H9 (cell line): ENCODE results near the gene ERF. TPM values are rescaled to one million over a fixed set of nuclear protein-coding genes. Genes with fewer than 3 reads are reported as not detected.

Experiments
- DNase-seq: peaks from one replicate; pipeline ENCODE4 v3.0.0-alpha.2; 2017
- H2AFZ ChIP-seq: one replicate; pipeline ENCODE4 v1.6.1; 2013; ENCODE audit warnings: mild to moderate bottlenecking, low read length, control low read depth, moderate library complexity
- H2AK5ac ChIP-seq: 2 replicates; pipeline ENCODE4 v1.6.1; 2013; ENCODE audit warnings: low read length, control low read depth, mixed read lengths; ENCODE audit not compliant: insufficient read length
- H2BK120ac ChIP-seq: one replicate; pipeline ENCODE4 v1.6.1; 2013; ENCODE audit warnings: low read depth, mild to moderate bottlenecking, low read length, control low read depth, inconsistent platforms; ENCODE audit not compliant: poor library complexity, severe bottlenecking
- H2BK12ac ChIP-seq: 2 replicates; pipeline ENCODE4 v1.6.1; 2013; ENCODE audit warnings: low read length, control low read depth, mixed read lengths, low read depth; ENCODE audit not compliant: insufficient read length
- H2BK15ac ChIP-seq: 2 replicates; pipeline ENCODE4 v1.6.1; 2013; ENCODE audit warnings: low read depth, low read length, control low read depth
- H2BK20ac ChIP-seq: one replicate; pipeline ENCODE4 v1.6.1; 2013; ENCODE audit warnings: low read depth, mild to moderate bottlenecking, low read length, control low read depth, inconsistent platforms; ENCODE audit not compliant: poor library complexity, severe bottlenecking
- H2BK5ac ChIP-seq: 2 replicates; pipeline ENCODE4 v1.6.1; 2013; ENCODE audit warnings: low read length, control low read depth, mixed read lengths; ENCODE audit not compliant: insufficient read length
- H3K14ac ChIP-seq: 2 replicates; pipeline ENCODE4 v1.6.1; 2013; ENCODE audit warnings: low read length, control low read depth; ENCODE audit not compliant: insufficient read depth
- H3K18ac ChIP-seq: 2 replicates; pipeline ENCODE4 v1.6.1; 2013; ENCODE audit warnings: low read depth, mild to moderate bottlenecking, mixed read lengths, low read length, control low read depth; ENCODE audit not compliant: insufficient read length
- H3K23ac ChIP-seq: 2 replicates; pipeline ENCODE4 v1.6.1; 2013; ENCODE audit warnings: low read length, control low read depth, mixed read lengths, low read depth; ENCODE audit not compliant: insufficient read length
- H3K23me2 ChIP-seq: 2 replicates; pipeline ENCODE4 v1.6.1; 2013; ENCODE audit warnings: low read depth, mild to moderate bottlenecking, mixed read lengths, low read length, control low read depth; ENCODE audit not compliant: insufficient read length, poor library complexity, severe bottlenecking
- H3K27ac ChIP-seq: 2 replicates; pipeline ENCODE4 v1.5.1; 2013; ENCODE audit warnings: low read length, control low read depth, mixed read lengths, low read depth; ENCODE audit not compliant: insufficient read length
- H3K27me3 ChIP-seq: 2 replicates; pipeline ENCODE4 v1.6.1; 2013; ENCODE audit warnings: low read length, control low read depth, inconsistent platforms; ENCODE audit not compliant: insufficient read depth
- H3K4ac ChIP-seq: 2 replicates; pipeline ENCODE4 v1.6.1; 2013; ENCODE audit warnings: low read depth, mild to moderate bottlenecking, control low read depth, inconsistent platforms, low read length, moderate library complexity
- H3K4me1 ChIP-seq: 2 replicates; pipeline ENCODE4 v1.6.1; 2013; ENCODE audit warnings: low read length, control low read depth, inconsistent platforms; ENCODE audit not compliant: insufficient read depth
- H3K4me2 ChIP-seq: 2 replicates; pipeline ENCODE4 v1.6.1; 2013; ENCODE audit warnings: low read length, control low read depth, mixed read lengths; ENCODE audit not compliant: insufficient read length, insufficient read depth
- H3K56ac ChIP-seq: 2 replicates; pipeline ENCODE4 v1.6.1; 2013; ENCODE audit warnings: low read depth, mild to moderate bottlenecking, mixed read lengths, low read length, control low read depth; ENCODE audit not compliant: insufficient read length
- H3K79me1 ChIP-seq: 2 replicates; pipeline ENCODE4 v1.6.1; 2013; ENCODE audit warnings: low read depth, mild to moderate bottlenecking, moderate library complexity, low read length, control low read depth, inconsistent platforms; ENCODE audit not compliant: insufficient read depth, poor library complexity, severe bottlenecking
- H3K79me2 ChIP-seq: 2 replicates; pipeline ENCODE4 v1.6.1; 2013; ENCODE audit warnings: low read length, control low read depth, inconsistent platforms; ENCODE audit not compliant: insufficient read depth
- H3K9ac ChIP-seq: 2 replicates; pipeline ENCODE4 v1.6.1; 2013; ENCODE audit warnings: low read length, control low read depth, mixed read lengths; ENCODE audit not compliant: insufficient read length; ENCODE audit errors: extremely low read depth
- H3K9me3 ChIP-seq: one replicate; pipeline ENCODE4 v1.6.1; 2013; ENCODE audit warnings: low read depth, low read length, inconsistent platforms; ENCODE audit not compliant: control insufficient read depth
- H3T11ph ChIP-seq: one replicate; pipeline ENCODE4 v1.6.1; 2013; ENCODE audit warnings: mild to moderate bottlenecking, low read length, control low read depth, inconsistent platforms
- H4K20me1 ChIP-seq: one replicate; pipeline ENCODE4 v1.6.1; 2013; ENCODE audit not compliant: control insufficient read depth, insufficient read length, insufficient read depth
- H4K5ac ChIP-seq: 2 replicates; pipeline ENCODE4 v1.6.1; 2013; ENCODE audit warnings: low read depth, mild to moderate bottlenecking, mixed read lengths, low read length, control low read depth; ENCODE audit not compliant: insufficient read length
- H4K8ac ChIP-seq: replicated peaks from 2 replicates; pipeline ENCODE4 v1.6.1; 2013; ENCODE audit warnings: low read length, control low read depth, mixed read lengths, low read depth; ENCODE audit not compliant: insufficient read length
- H4K91ac ChIP-seq: 2 replicates; pipeline ENCODE4 v1.6.1; 2013; ENCODE audit warnings: low read depth, mild to moderate bottlenecking, moderate library complexity, mixed read lengths, low read length, control low read depth; ENCODE audit not compliant: insufficient read length
- H3K27ac Mint-ChIP-seq, 3 experiments: 2 replicates in 2 of 3; 3 replicates in 1 of 3; pipeline ENCODE4 v1.8.0; 2020 to 2021; ENCODE audit warnings: mixed read lengths in 3 of 3, mild to moderate bottlenecking in 1 of 3, moderate library complexity in 1 of 3
- H3K27me3 Mint-ChIP-seq: 2 replicates; pipeline ENCODE4 v1.8.0; 2021; ENCODE audit warnings: low read depth, mild to moderate bottlenecking, moderate library complexity, mixed read lengths
- H3K36me3 Mint-ChIP-seq, 3 experiments: 2 replicates in 2 of 3; 3 replicates in 1 of 3; pipeline ENCODE4 v1.8.0; 2020 to 2021; ENCODE audit warnings: low read depth in 3 of 3, mixed read lengths in 3 of 3; ENCODE audit not compliant: insufficient read depth in 1 of 3
- H3K4me1 Mint-ChIP-seq, 2 experiments: 2 replicates each; pipeline ENCODE4 v1.8.0; 2020; ENCODE audit warnings: mixed read lengths in 2 of 2
- H3K4me3 Mint-ChIP-seq, 2 experiments: 2 replicates in 1 of 2; 3 replicates in 1 of 2; pipeline ENCODE4 v1.8.0; 2020 to 2021; ENCODE audit warnings: mild to moderate bottlenecking in 2 of 2, mixed read lengths in 2 of 2, moderate library complexity in 1 of 2
- H3K9me3 Mint-ChIP-seq, 2 experiments: 2 replicates in 1 of 2; 3 replicates in 1 of 2; pipeline ENCODE4 v1.8.0; 2020; ENCODE audit warnings: mild to moderate bottlenecking in 2 of 2, mixed read lengths in 2 of 2, moderate library complexity in 1 of 2
- WGBS: extraction: QIAGEN DNeasy Blood & Tissue Kit; methylation state at CpG from one replicate; pipeline ENCODE4 v1.1.7; 2013; ENCODE audit warnings: missing lambda C conversion rate, low lambda C conversion rate, mixed read lengths; ENCODE audit not compliant: insufficient read length; ENCODE audit errors: extremely low coverage; 5-methylcytosine and 5-hydroxymethylcytosine counted together
- total RNA-seq: library from RNA; stranded (reverse); gene quantifications from 2 replicates; pipeline ENCODE4 v1.2.1, GENCODE V29; 2021
- TF ChIP-seq, protein P1 (sequence below): fragments of 200-600 bp; sonication (generic); conservative IDR thresholded peaks from 3 replicates; pipeline ENCODE4 v1.8.0; 2021; ENCODE audit warnings: antibody characterized with exemption, mild to moderate bottlenecking

The ERF gene
- total RNA-seq, 1 experiment from 2014 or later, result 126 TPM

DNA sequence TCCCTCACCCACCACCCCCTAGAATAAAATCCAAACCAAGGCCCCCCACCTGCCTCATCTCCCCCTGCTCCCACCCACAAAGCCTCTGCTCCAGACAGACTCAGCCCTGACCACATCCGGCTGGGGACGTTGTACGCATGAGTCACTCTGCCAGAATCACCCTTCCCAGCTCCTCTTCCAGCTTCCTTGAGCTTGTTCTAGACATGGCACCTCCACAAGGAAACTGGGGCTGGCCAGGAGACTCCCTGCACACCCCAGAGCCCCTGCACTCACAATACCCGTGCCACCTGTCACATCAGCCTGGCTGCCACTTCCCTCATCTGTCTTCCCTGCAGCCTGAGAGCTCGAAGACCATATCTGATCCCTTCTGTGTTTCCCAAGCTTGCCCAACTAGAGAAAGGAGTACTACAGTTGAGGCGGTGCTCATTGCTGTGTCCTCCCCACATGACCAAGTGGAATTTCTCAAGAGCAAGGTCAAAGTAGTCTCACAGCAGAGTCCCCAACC lies 47.1 kb downstream of the ERF start:
- no peak overlapping the region for H3K23ac ChIP-seq
- no peak overlapping the region for H3K4ac ChIP-seq
- H3T11ph ChIP-seq, result no peak overlapping the region
- no peak overlapping the region for H4K8ac ChIP-seq
- no peak overlapping the region for H2BK5ac ChIP-seq
- H4K5ac ChIP-seq, result no peak overlapping the region
- H3K14ac ChIP-seq, result no peak overlapping the region
- WGBS, result no CpG with 5 or more reads among the region's 6 CpGs
- H4K91ac ChIP-seq, result no peak overlapping the region
- no peaks in the 10 kb centered on the region for H3K9me3 ChIP-seq
- no peak overlapping the region for H3K9ac ChIP-seq
- H3K4me1 Mint-ChIP-seq, result peaks cover 24 to 33% of the 10 kb centered on the region in 2 experiments
- H3K56ac ChIP-seq, result no peak overlapping the region
- no peak overlapping the region for H2BK15ac ChIP-seq
- H3K9me3 Mint-ChIP-seq, result no peaks in the 10 kb centered on the region
- H3K4me2 ChIP-seq, result no peak overlapping the region
- H3K79me1 ChIP-seq, result peaks cover 2% of the 10 kb centered on the region
- no peaks in the 10 kb centered on the region for H3K4me1 ChIP-seq
- no peak overlapping the region for H2AK5ac ChIP-seq
- no peaks in the 10 kb centered on the region for H3K27me3 Mint-ChIP-seq
- H2AFZ ChIP-seq, result no peak overlapping the region
- DNase-seq, result no peak
- TF ChIP-seq, protein P1, sequence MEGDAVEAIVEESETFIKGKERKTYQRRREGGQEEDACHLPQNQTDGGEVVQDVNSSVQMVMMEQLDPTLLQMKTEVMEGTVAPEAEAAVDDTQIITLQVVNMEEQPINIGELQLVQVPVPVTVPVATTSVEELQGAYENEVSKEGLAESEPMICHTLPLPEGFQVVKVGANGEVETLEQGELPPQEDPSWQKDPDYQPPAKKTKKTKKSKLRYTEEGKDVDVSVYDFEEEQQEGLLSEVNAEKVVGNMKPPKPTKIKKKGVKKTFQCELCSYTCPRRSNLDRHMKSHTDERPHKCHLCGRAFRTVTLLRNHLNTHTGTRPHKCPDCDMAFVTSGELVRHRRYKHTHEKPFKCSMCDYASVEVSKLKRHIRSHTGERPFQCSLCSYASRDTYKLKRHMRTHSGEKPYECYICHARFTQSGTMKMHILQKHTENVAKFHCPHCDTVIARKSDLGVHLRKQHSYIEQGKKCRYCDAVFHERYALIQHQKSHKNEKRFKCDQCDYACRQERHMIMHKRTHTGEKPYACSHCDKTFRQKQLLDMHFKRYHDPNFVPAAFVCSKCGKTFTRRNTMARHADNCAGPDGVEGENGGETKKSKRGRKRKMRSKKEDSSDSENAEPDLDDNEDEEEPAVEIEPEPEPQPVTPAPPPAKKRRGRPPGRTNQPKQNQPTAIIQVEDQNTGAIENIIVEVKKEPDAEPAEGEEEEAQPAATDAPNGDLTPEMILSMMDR, result no peak
- H3K23me2 ChIP-seq, result peaks cover 2% of the 10 kb centered on the region
- H2BK12ac ChIP-seq, result no peak overlapping the region
- H2BK20ac ChIP-seq, result no peak overlapping the region
- H2BK120ac ChIP-seq, result no peak overlapping the region
- peaks cover 44 to 72% (median 66%) of the 10 kb centered on the region in 3 experiments for H3K36me3 Mint-ChIP-seq
- H3K4me3 Mint-ChIP-seq, result no peak overlapping the region; a peak in 1 of 5 replicates
- H3K27ac Mint-ChIP-seq, result peak overlapping the region in 1 of 3 experiments; percentile 66; a peak in 2 of 7 replicates
- peaks cover 2% of the 10 kb centered on the region; the same call in 1 of the 2 replicates for H3K79me2 ChIP-seq
- no peaks in the 10 kb centered on the region for H3K27me3 ChIP-seq
- H3K27ac ChIP-seq, result no peak overlapping the region
- no peaks in the 10 kb centered on the region for H4K20me1 ChIP-seq
- H3K18ac ChIP-seq, result no peak overlapping the region
